GM20431 (cell line): ENCODE results near the gene PRAMEF18.
"Not testable (repeated sequence)": the region's sequence is repeated elsewhere in the genome, so short reads cannot be mapped to it uniquely, and the experiment has no call there.

Experiments used
- in situ Hi-C: fragments of 300-500 bp; cut with MseI, MboI; formaldehyde crosslinking; loops from one replicate; pipeline ENCODE4 v1.15.0; 2020; ENCODE audit warnings: low sequenced_read_pairs; ENCODE audit not compliant: unreplicated experiment

The PRAMEF18 gene, protein sequence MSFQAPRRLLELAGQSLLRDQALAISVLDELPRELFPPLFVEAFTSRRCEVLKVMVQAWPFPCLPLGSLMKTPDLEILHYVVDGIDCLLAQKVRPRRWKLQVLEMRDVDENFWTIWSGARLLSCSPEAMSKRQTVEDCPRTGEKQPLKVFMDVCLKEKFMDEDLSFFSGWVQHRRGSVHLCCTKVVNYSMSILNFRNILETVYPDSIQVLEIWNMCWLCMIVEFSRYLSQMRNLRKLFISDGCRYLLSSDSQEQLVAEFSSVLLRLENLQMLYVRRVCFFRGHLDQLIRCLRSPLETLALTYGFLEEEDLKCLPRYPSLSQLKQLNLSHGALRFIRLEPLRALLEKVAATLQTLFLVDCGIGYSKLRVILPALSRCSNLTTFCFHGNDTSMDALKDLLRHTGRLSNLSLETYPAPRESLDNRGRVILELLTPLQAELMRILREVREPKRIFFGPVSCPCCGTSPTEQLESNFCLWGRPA

GRCh38 chr1:13225675-13226204 lies at the start of gene PRAMEF18:
TSS of gene PRAMEF18 (minus strand) at chr1:13226154. CDS start at chr1:13226106, 48 bp downstream.
- in situ Hi-C loops: loop anchor here (25.0 kb wide), 2 partner anchors 488 to 963 kb away; partner anchors contain the start of gene CFAP107

GRCh38 chr1:13265124-13265523 lies 39.2 kb upstream of the PRAMEF18 start:
- in situ Hi-C loops: not testable (repeated sequence)

DNA sequence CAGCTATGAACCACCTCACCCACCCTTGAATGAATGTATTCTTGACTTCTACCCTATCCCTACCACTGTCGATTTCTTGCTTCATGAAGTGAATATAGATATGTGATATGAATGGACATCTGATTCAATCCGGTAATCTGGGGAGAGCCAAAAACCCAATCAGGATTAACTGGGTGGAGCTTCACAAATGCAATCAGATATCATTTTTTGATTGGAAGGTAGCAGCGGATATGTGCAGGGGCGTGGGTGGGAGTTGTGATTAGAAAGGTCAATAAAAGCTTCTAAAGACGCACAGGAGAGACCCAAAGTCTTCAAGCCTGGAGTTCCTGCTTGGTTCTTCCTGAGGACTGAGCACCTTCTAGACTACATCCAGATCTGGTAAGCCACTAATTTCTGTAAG lies 27.9 kb upstream of the PRAMEF18 start, which contains the start of gene PRAMEF5:
Gene PRAMEF5, plus strand, starts transcription at position 301 of the 400 bp plus-strand sequence. CDS start 5,071 bp downstream, outside the sequence.
- in situ Hi-C loops: not testable (repeated sequence)

DNA sequence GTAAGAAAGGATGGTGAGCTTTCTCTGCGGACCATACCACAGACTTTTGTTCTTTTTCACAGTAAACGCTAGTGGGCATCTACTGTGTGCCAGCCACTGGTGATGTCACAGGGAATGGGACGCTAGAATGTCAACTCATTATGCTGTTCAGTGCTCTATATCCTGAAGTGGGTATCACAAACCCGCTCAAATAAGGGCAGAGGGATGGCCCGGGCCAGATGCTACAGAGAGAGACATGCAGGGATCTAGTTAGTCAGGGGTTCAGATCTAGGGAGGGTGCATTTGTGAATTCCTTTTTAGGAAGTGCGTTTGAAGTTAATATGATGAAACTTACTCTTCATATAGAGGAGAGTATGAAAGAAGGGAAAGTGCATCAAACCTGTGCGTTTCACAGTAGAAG lies 21.2 kb upstream of the PRAMEF18 start:
- in situ Hi-C loops: loop anchor here (25.0 kb wide), 2 partner anchors 510 to 985 kb away; partner anchors contain the start of gene CFAP107

DNA sequence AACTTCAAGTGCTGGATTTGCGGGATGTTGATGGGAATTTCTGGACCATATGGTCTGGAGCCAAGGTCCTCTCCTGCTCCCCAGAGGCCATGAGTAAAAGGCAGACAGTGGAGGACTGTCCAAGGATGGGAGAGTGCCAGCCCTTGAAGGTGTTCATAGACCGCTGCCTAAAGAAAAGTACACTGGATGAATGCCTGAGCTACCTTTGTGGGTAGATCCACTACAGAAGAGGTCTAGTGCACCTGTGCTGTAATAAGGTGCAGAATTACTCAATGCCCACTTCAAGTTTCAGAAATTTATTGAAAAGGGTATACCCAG lies 20.6 kb upstream of the PRAMEF18 start:
- in situ Hi-C loops: loop anchor here (25.0 kb wide), 2 partner anchors 509 to 984 kb away; partner anchors contain the start of gene CFAP107

DNA sequence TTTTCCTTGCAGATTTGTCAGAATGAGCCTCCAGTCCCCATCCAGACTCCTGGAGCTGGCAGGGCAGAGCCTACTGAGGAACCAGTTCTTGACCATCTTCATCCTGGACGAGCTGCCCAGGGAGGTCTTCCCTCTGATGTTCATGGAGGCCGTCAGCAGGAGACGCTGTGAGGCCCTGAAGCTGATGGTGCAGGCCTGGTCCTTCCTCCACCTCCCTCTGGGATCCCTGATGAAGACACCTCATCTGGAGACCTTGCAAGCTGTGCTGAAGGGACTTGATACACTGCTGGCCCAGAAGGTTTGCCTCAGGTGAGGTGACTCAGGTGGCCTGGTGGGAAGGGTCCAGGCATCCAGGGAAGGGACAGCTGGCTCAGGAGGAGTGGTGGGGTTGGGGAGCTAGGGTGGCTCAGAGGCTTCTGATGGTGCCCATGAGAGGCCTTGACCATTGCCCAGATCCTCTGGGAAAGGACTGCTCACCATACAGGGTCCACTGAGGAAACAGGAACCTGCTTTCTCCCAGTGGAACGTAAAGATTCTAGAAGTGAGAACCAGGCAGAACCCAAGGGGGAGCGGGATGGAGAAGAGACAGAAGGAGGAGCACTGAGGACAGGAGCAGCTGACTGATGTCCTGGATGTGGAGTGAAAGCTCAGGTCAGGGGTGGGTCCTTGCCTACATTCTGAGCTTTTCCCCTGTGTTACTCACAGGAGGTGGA lies 20.0 kb upstream of the PRAMEF18 start:
- in situ Hi-C loops: loop anchor here (25.0 kb wide), 2 partner anchors 509 to 984 kb away; partner anchors contain the start of gene CFAP107

GRCh38 chr1:13243536-13244263 lies 17.7 kb upstream of the PRAMEF18 start:
- in situ Hi-C loops: loop anchor here (25.0 kb wide), 2 partner anchors 506 to 981 kb away; partner anchors contain the start of gene CFAP107

GRCh38 chr1:13239633-13240032 lies 13.7 kb upstream of the PRAMEF18 start:
- in situ Hi-C loops: loop anchor here (25.0 kb wide), 2 partner anchors 502 to 977 kb away; partner anchors contain the start of gene CFAP107

- in situ Hi-C loops: loop anchor here (25.0 kb wide), 2 partner anchors 500 to 975 kb away; partner anchors contain the start of gene CFAP107
Observed at GRCh38 chr1:13237572-13237971, 11.6 kb upstream of the PRAMEF18 start.

GRCh38 chr1:13234057-13234456 lies 8.1 kb upstream of the PRAMEF18 start:
- in situ Hi-C loops: loop anchor here (25.0 kb wide), 2 partner anchors 497 to 972 kb away; partner anchors contain the start of gene CFAP107

GRCh38 chr1:13232056-13232455 lies 6.1 kb upstream of the PRAMEF18 start:
- in situ Hi-C loops: loop anchor here (25.0 kb wide), 2 partner anchors 495 to 970 kb away; partner anchors contain the start of gene CFAP107

GRCh38 chr1:13231061-13231750 lies 5.3 kb upstream of the PRAMEF18 start:
- in situ Hi-C loops: loop anchor here (25.0 kb wide), 2 partner anchors 494 to 969 kb away; partner anchors contain the start of gene CFAP107

GRCh38 chr1:13230601-13231000 lies 4.6 kb upstream of the PRAMEF18 start:
- in situ Hi-C loops: loop anchor here (25.0 kb wide), 2 partner anchors 493 to 968 kb away; partner anchors contain the start of gene CFAP107

- in situ Hi-C loops: loop anchor here (25.0 kb wide), 2 partner anchors 493 to 968 kb away; partner anchors contain the start of gene CFAP107
Observed at GRCh38 chr1:13230096-13230495, 4.1 kb upstream of the PRAMEF18 start.

DNA sequence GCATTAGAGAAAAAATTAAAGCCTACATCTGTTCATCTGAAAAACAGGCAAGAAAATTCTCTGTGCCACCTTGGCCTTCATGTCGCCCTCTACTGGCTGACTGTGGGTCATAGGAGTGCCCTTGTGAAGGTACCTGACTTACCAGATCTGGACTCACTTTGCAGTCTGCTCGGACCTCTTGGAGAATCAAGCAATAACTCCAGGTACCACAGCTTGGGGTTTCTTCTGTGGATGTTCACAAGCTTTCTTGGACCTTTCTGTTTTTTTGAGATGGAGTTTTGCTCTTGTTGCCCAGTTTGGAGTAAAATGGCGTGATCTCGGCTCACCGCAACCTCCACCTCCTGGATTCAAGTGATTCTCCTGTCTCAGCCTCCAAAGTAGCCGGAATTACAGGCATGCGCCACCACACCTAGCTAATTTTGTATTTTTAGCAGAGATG lies 2.4 kb upstream of the PRAMEF18 start:
- in situ Hi-C loops: loop anchor here (25.0 kb wide), 2 partner anchors 491 to 966 kb away; partner anchors contain the start of gene CFAP107

- in situ Hi-C loops: loop anchor here (25.0 kb wide), 2 partner anchors 490 to 965 kb away; partner anchors contain the start of gene CFAP107
Observed at GRCh38 chr1:13227271-13228055, 1.5 kb upstream of the PRAMEF18 start.

DNA sequence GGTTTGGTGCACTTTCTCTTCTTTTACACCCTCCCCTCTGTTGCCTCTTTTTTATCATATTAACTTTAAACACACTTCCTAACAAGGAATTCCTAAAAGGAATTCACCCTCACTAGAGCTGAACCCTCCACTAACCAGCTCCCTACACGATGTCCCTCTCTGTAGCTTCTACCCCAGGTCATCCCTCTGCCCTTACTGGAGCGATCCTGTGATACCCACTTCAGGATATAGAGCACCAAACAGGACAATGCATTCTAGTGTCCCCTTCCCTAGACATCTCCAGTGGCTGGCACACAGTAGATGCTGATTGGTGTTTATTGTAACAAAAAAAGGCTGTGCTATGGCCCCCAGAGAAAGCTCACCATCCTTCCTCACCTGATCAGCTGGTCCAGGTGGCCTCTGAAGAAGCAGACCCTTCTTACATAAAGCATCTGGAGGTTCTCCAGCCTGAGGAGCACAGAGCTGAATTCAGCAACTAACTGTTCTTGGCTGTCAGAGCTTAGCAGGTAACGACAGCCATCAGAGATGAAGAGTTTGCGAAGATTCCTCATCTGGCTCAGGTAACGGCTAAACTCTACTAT lies 1.4 kb downstream of the PRAMEF18 start:
- in situ Hi-C loops: loop anchor here (25.0 kb wide), 2 partner anchors 487 to 962 kb away; partner anchors contain the start of gene CFAP107
